Stimulated activated naive CD8-positive, alpha-beta T cell treated with anti-CD3 and anti-CD28 coated beads, Interleukin-15, amount 100 ng/mL, for 72 hours (primary cell): Measurements from ENCODE around the gene GALNT10.

Experiments used
- ATAC-seq: fragments of 150-1000 bp; cut with Tn5 transposase; 2 replicates; pipeline ENCODE4 v1.10.0; 2021; ENCODE audit warnings: mild to moderate bottlenecking, moderate library complexity
- DNase-seq, 2 donors: peaks; one replicate each; pipeline ENCODE4 v3.0.0; 2021 to 2022
- H3K27ac Mint-ChIP-seq, 2 donors: one replicate each; pipeline ENCODE4 v1.8.0; 2022; ENCODE audit warnings: mild to moderate bottlenecking in 2 of 2, mixed read lengths in 2 of 2, moderate library complexity in 2 of 2
- H3K27me3 Mint-ChIP-seq: one replicate; pipeline ENCODE4 v1.8.0; 2022; ENCODE audit warnings: mixed read lengths
- H3K4me1 Mint-ChIP-seq: one replicate; pipeline ENCODE4 v1.8.0; 2022; ENCODE audit warnings: mild to moderate bottlenecking, mixed read lengths
- H3K4me3 Mint-ChIP-seq, 2 donors: one replicate each; pipeline ENCODE4 v1.8.0; 2022; ENCODE audit warnings: mild to moderate bottlenecking in 2 of 2, mixed read lengths in 2 of 2, moderate library complexity in 1 of 2
- H3K9me3 Mint-ChIP-seq, 2 donors: one replicate each; pipeline ENCODE4 v1.8.0; 2022; ENCODE audit warnings: mixed read lengths in 2 of 2

The GALNT10 gene

DNA sequence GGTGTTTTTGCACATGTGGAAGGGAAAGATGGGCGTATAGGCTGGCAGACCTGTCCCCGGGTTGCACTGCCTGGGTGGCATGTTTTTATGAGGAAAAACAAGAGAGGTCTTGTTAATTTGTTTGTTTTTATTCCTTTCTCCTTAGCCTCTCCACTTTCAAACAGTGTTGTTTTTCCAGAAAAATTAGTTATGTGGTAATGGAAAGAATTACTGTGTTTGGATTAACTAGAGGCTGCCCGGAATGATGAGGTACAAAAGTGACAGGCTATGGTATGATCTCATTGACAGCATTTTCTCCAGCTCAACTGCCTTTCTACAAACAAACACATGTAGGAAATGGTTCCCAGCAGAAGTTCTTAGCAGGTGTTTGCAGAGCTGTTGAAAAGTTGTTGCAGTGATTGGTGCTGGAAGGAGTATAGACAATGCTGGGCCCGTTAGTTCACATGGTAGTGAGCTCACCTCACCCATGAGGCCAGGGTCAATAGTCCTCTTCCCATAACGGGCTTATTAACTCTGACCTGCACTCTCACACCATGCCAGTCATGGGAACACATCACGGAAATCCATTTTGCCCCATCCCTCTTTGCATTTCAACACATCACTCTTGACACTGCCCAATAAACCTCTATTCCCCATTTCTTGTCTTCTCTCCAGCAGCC is 144.0 kb downstream of the GALNT10 start:
- no peak overlapping the region for H3K4me3 Mint-ChIP-seq
- no peaks in the 10 kb centered on the region for H3K4me1 Mint-ChIP-seq
- no peak for ATAC-seq
- no peaks in the 10 kb centered on the region for H3K27me3 Mint-ChIP-seq
- no peak overlapping the region for H3K27ac Mint-ChIP-seq
- DNase-seq: no peak
- H3K9me3 Mint-ChIP-seq: no peaks in the 10 kb centered on the region

GRCh38 chr5:154335065-154335448 is 144.5 kb downstream of the GALNT10 start:
- Mint-ChIP-seq H3K9me3 (no peaks in the 10 kb centered on the region), H3K4me3 (no peak overlapping the region), H3K27me3 (no peaks in the 10 kb centered on the region), H3K27ac (no peak overlapping the region), H3K4me1 (no peaks in the 10 kb centered on the region)
- DNase-seq (no peak), ATAC-seq (no peak)

GRCh38 chr5:154341620-154342019 is 151.1 kb downstream of the GALNT10 start:
- H3K27ac Mint-ChIP-seq: no peak overlapping the region
- no peaks in the 10 kb centered on the region for H3K9me3 Mint-ChIP-seq
- DNase-seq (no peak), ATAC-seq (no peak)
- H3K27me3 Mint-ChIP-seq: no peaks in the 10 kb centered on the region
- H3K4me3 Mint-ChIP-seq: no peak overlapping the region
- H3K4me1 Mint-ChIP-seq: peaks cover 12% of the 10 kb centered on the region

GRCh38 chr5:154342211-154342610 is 151.7 kb downstream of the GALNT10 start:
- H3K4me1 Mint-ChIP-seq: peaks cover 12% of the 10 kb centered on the region
- H3K27me3 Mint-ChIP-seq: no peaks in the 10 kb centered on the region
- H3K27ac Mint-ChIP-seq: no peak overlapping the region
- no peak overlapping the region for H3K4me3 Mint-ChIP-seq
- DNase-seq (no peak), ATAC-seq (no peak)
- no peaks in the 10 kb centered on the region for H3K9me3 Mint-ChIP-seq

- no peaks in the 10 kb centered on the region for H3K9me3 Mint-ChIP-seq
- H3K4me3 Mint-ChIP-seq: no peak overlapping the region
- peaks cover 12% of the 10 kb centered on the region for H3K4me1 Mint-ChIP-seq
These were observed 152.4 kb downstream of the GALNT10 start for GRCh38 chr5:154342963-154343362.

DNA sequence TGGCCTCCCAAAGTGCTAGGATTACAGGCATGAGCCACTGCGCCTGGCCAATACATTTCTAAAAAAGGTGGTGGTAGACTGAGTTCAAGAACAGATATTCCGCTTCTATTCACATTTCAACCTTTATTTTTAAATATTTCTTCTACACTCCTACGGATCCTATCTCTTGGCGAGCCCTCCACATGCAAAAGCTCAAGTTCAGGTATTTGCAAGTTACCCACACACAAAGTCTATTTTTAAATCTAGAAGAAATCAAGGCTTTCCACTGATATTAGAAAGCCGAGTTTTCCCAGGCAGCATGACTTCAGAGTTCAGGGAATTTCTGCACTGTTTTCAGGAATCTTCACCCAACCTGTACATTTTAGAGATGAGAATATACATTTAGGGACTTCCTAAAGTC is 153.9 kb downstream of the GALNT10 start:
- DNase-seq: no peak
- no peak overlapping the region for H3K4me3 Mint-ChIP-seq
- no peak for ATAC-seq
- no peaks in the 10 kb centered on the region for H3K27me3 Mint-ChIP-seq
- H3K27ac Mint-ChIP-seq: no peak overlapping the region
- H3K9me3 Mint-ChIP-seq: no peaks in the 10 kb centered on the region
- H3K4me1 Mint-ChIP-seq: peaks cover 12% of the 10 kb centered on the region

More at GRCh38 chr5:154342963-154343362, 152.4 kb downstream of the GALNT10 start:
- no peak for ATAC-seq
- no peak for DNase-seq
- Mint-ChIP-seq H3K27me3 (no peaks in the 10 kb centered on the region), H3K27ac (no peak overlapping the region)

GRCh38 chr5:154345255-154345952 is 154.9 kb downstream of the GALNT10 start:
- Mint-ChIP-seq H3K27me3 (no peaks in the 10 kb centered on the region), H3K9me3 (no peaks in the 10 kb centered on the region), H3K4me3 (no peak overlapping the region), H3K4me1 (peaks cover 12% of the 10 kb centered on the region), H3K27ac (no peak overlapping the region)
- DNase-seq (no peak), ATAC-seq (peak; percentile 37)

GRCh38 chr5:154346427-154346826 is 155.9 kb downstream of the GALNT10 start:
- Mint-ChIP-seq H3K4me1 (peaks cover 14% of the 10 kb centered on the region), H3K4me3 (no peak overlapping the region), H3K27me3 (no peaks in the 10 kb centered on the region), H3K9me3 (no peaks in the 10 kb centered on the region), H3K27ac (no peak overlapping the region)
- no peak for ATAC-seq
- DNase-seq: no peak

- no peak for ATAC-seq
- no peaks in the 10 kb centered on the region for H3K9me3 Mint-ChIP-seq
- DNase-seq: no peak
- H3K4me3 Mint-ChIP-seq: no peak overlapping the region
- H3K4me1 Mint-ChIP-seq: peaks cover 21% of the 10 kb centered on the region
- H3K27ac Mint-ChIP-seq: no peak overlapping the region
- no peaks in the 10 kb centered on the region for H3K27me3 Mint-ChIP-seq
These were observed 159.2 kb downstream of the GALNT10 start for GRCh38 chr5:154349626-154350264.

DNA sequence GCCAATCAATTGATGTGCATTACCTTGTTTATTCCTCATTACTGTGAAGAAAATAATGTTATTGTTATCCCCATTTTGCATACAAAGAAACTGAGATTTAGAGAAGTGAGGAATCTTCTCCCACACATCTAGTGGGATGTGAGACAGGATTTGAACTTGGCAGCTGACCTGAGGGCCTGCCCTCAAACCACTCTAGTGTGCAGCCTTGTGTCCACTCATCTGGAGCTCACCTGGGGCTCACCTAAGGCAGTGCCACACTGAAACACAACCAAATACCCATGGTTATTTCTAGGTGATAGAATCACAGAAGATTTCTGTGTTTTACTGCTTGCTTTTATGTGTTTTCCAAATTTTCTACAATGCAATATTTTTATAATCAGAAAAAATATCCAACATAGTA is 160.6 kb downstream of the GALNT10 start:
- no peak for ATAC-seq
- H3K9me3 Mint-ChIP-seq: no peaks in the 10 kb centered on the region
- H3K27me3 Mint-ChIP-seq: no peaks in the 10 kb centered on the region
- no peak overlapping the region for H3K4me3 Mint-ChIP-seq
- no peak for DNase-seq
- H3K4me1 Mint-ChIP-seq: peaks cover 26% of the 10 kb centered on the region
- H3K27ac Mint-ChIP-seq: no peak overlapping the region

GRCh38 chr5:154351566-154351965 is 161.0 kb downstream of the GALNT10 start:
- peak; percentile 86 for ATAC-seq
- H3K27me3 Mint-ChIP-seq: no peaks in the 10 kb centered on the region
- DNase-seq: no peak
- no peak overlapping the region for H3K4me3 Mint-ChIP-seq
- no peak overlapping the region for H3K27ac Mint-ChIP-seq
- H3K4me1 Mint-ChIP-seq: peaks cover 27% of the 10 kb centered on the region
- H3K9me3 Mint-ChIP-seq: no peaks in the 10 kb centered on the region

GRCh38 chr5:154352960-154353548 is 162.5 kb downstream of the GALNT10 start:
- DNase-seq (no peak), ATAC-seq (no peak)
- H3K9me3 Mint-ChIP-seq: no peaks in the 10 kb centered on the region
- no peak overlapping the region for H3K4me3 Mint-ChIP-seq
- peaks cover 27% of the 10 kb centered on the region for H3K4me1 Mint-ChIP-seq
- H3K27ac Mint-ChIP-seq: no peak overlapping the region
- H3K27me3 Mint-ChIP-seq: no peaks in the 10 kb centered on the region

GRCh38 chr5:154355129-154355611 is 164.6 kb downstream of the GALNT10 start:
- no peak for DNase-seq
- H3K27ac Mint-ChIP-seq: no peak overlapping the region
- peak; percentile 22 for ATAC-seq

GRCh38 chr5:154356020-154356655 is 165.6 kb downstream of the GALNT10 start:
- no peak for DNase-seq
- Mint-ChIP-seq H3K9me3 (no peaks in the 10 kb centered on the region), H3K27ac (peak overlapping the region; percentile 50 to 74), H3K27me3 (no peaks in the 10 kb centered on the region), H3K4me3 (no peak overlapping the region), H3K4me1 (peaks cover 27% of the 10 kb centered on the region)
- ATAC-seq: no peak

More at GRCh38 chr5:154355129-154355611, 164.6 kb downstream of the GALNT10 start:
- Mint-ChIP-seq H3K27me3 (no peaks in the 10 kb centered on the region), H3K9me3 (no peaks in the 10 kb centered on the region), H3K4me3 (no peak overlapping the region), H3K4me1 (peaks cover 27% of the 10 kb centered on the region)

DNA sequence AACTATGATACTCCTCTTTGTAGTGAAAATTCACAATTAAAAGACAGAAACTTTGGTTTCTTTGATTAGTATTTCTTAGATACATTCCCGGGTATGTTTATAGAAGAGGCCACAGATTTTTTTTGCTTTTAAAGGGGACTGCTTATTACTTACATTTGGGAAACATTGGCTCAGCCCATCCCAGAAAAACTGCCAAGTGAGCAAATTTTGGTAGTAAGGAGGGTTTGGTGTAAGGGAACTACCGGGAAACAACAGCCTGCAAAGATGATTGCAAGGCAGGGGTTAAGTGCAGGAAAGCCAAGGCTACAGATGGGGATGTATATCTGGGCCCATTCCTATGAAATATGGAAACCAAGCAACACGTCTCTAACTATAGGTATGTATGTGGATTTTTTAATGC is 166.4 kb downstream of the GALNT10 start:
- H3K4me3 Mint-ChIP-seq: no peak overlapping the region
- ATAC-seq (no peak), DNase-seq (no peak)
- H3K27me3 Mint-ChIP-seq: no peaks in the 10 kb centered on the region
- H3K27ac Mint-ChIP-seq: no peak overlapping the region
- no peaks in the 10 kb centered on the region for H3K9me3 Mint-ChIP-seq
- H3K4me1 Mint-ChIP-seq: peaks cover 20% of the 10 kb centered on the region
